Astrocyte of the spinal cord (primary cell): ENCODE data around the gene RALGPS1.

Experiments
- DNase-seq: peaks from one replicate; pipeline ENCODE4 v3.0.0; 2011; ENCODE audit warnings: low read depth, low spot score
- H3K4me3 ChIP-seq: 2 replicates; pipeline ENCODE4 v1.5.1; 2011; ENCODE audit warnings: low read depth, mild to moderate bottlenecking, low read length, moderate library complexity
- in situ Hi-C: cut with HindIII; loops from 2 replicates; pipeline ENCODE4 v1.10.0; 2017; ENCODE audit warnings: low sequenced_read_pairs
- TF ChIP-seq, protein P1 (sequence below): IDR thresholded peaks from 2 replicates; pipeline ENCODE4 v1.5.1; 2012; ENCODE audit warnings: low read depth, mild to moderate bottlenecking, low read length, inconsistent platforms

Gene RALGPS1, protein sequence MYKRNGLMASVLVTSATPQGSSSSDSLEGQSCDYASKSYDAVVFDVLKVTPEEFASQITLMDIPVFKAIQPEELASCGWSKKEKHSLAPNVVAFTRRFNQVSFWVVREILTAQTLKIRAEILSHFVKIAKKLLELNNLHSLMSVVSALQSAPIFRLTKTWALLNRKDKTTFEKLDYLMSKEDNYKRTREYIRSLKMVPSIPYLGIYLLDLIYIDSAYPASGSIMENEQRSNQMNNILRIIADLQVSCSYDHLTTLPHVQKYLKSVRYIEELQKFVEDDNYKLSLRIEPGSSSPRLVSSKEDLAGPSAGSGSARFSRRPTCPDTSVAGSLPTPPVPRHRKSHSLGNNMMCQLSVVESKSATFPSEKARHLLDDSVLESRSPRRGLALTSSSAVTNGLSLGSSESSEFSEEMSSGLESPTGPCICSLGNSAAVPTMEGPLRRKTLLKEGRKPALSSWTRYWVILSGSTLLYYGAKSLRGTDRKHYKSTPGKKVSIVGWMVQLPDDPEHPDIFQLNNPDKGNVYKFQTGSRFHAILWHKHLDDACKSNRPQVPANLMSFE

DNA sequence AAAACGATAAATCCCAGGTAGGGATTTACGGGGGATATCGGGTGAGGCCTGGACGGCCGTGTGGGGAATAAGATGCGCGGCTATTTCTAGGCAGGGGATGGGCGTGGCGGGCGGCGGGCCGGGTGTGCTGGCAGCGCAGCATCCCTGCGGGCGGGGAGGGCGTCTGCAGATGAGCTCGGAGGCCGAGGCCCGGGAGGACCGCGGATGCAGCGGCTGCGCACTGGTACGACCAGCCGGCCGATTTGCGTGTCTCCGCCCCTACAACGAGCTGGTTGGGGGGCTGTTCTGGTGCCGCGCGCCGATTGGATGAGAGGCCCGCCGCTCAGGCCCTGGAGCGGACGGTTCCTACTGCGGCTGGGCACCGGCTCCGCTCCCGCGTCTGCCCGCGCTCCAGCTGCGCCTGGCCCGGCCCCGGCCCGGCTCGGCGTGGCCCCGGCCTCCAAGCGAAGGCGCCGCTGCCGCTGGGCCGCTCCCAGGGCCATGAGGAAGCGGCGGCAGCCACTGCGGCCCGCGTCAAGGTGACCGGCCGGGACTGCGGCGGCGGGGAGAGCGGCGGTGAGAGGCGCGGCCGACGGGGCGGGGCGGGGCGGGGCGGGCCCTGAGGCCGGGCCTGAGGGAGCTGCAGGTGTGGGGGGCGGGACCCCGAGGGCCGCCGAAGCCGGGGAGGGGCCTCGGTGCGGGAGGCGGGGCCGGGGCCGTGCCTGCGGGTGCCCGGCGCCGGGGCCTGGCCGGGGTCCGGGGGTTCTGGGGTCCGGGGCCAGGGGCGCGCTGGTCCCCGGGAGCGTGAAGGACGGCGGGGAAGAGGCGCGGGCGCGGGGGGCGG, at the start of gene RALGPS1:
Gene RALGPS1 (plus strand): TSS at position 325 of the 823 bp plus-strand sequence. CDS start 47,508 bp downstream, outside the sequence.
- peak within 1 kb of the TSS; percentile 31 for H3K4me3 ChIP-seq
- peak; percentile 95 for DNase-seq
- TF ChIP-seq, protein P1, sequence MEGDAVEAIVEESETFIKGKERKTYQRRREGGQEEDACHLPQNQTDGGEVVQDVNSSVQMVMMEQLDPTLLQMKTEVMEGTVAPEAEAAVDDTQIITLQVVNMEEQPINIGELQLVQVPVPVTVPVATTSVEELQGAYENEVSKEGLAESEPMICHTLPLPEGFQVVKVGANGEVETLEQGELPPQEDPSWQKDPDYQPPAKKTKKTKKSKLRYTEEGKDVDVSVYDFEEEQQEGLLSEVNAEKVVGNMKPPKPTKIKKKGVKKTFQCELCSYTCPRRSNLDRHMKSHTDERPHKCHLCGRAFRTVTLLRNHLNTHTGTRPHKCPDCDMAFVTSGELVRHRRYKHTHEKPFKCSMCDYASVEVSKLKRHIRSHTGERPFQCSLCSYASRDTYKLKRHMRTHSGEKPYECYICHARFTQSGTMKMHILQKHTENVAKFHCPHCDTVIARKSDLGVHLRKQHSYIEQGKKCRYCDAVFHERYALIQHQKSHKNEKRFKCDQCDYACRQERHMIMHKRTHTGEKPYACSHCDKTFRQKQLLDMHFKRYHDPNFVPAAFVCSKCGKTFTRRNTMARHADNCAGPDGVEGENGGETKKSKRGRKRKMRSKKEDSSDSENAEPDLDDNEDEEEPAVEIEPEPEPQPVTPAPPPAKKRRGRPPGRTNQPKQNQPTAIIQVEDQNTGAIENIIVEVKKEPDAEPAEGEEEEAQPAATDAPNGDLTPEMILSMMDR = no peak
- in situ Hi-C loops = no loop called here

DNA sequence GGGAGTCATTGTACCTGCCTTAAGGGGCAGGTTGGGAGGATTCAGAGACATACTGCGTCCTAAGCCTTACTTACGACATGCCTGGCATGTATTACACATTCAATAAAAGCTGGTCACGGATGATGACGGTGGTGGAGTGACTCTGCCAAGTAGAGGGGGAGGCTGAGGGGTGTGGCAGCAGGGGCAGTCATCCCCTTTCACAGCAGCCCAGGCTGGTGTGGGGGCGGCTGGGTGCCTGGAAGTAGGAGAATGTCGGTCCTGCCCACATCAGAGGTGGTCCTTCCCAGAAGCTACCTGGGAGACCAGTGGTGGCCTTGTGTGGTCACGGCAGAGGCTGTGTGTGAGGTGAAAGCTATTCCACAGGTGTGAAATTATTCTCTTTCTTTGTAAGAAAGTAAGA, 45.2 kb upstream of the RALGPS1 start:
- H3K4me3 ChIP-seq = no peak overlapping the region
- DNase-seq = no peak
- in situ Hi-C loops = no loop called here
- TF ChIP-seq, protein P1 = no peak

DNA sequence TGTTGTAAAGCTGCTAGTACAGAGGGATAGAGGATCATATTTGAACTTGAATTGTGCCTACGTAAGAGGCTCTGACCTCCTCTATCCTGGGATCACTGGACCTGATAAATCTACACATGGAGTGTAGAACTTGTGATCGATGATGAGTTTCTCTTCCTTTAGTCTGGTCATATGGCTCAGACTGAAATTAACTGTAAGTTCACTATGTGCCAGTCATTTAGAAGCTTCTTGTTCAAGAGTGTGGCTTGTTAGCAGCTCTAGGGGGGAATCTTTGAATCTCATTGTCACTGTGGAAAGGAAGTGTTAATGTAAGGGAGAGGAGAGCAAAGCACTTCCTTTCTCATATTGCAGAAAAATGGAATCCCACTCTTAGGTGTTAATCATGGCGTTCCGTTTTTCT, 42.1 kb upstream of the RALGPS1 start:
- in situ Hi-C loops = no loop called here
- DNase-seq = no peak
- TF ChIP-seq, protein P1 = no peak
- no peak overlapping the region for H3K4me3 ChIP-seq

DNA sequence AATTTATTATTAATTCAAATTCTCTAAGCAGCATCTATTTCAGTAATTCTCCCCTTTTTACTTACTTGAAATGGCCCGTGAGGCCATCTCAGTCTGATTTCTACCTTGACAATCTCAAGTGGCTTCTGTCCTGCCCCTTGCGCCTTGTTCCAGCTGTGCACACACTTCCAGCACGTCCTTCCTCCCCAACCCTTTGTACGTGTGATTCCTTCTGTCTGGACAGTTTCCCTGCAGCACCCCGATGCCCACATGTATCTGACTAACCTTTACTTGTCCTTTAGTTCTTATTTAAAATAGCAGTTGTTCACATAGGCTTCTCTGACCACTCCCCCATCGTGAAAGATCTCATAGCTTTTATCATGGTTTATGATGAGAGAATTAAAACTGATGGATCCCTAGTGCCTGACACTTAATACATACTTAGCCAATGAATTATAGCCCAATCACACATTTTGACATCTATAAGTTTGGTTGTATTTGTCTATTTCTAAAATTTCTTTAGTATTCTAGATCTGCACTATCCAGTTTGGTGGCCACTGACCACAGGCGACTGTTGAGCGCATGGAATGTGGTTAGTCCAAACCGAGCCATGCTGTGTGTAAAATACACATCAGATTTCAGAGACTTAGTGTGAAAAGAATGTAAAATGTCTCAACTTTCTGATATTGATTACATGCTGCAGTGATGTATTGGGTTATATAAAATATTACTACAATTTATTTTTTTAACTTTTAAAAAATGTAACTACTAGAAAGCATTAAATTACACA, 39.9 kb upstream of the RALGPS1 start:
- TF ChIP-seq, protein P1 = no peak
- no peak overlapping the region for H3K4me3 ChIP-seq
- no peak for DNase-seq
- in situ Hi-C loops = no loop called here

DNA sequence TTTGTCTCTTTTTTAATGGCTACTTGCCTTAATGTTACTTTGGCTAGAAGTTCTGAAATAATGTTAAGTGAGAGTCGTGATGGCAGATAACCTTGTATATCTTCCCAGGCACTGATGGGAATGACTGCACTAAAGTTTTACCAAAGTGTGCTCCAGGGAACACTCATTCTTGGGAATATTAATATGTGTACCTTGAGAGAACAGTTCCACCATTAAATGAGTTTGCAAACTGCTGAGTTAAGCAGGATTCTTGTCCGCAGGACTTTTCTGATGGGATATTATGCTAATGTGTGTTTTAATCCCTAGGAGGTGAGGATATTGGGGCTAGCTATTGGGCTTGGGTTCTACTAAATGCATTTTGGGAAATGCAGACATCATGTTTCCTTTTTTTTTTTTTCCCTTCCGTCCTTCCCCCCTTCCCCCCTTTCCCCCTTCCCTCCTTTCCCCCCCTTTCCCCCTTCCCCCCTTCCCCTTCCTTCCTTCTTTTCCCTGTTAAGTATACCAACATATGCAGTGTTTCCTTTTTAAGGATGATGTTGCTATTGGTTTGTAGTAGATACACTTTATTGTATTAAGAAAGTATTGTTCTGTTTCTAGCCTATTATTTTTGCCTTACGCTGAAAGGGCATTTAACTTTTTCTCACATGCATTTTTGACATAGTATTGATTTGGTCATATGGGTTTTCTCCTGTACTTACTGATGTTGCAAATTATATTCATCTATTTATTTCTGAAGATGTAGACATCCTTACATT, 38.6 kb upstream of the RALGPS1 start:
- in situ Hi-C loops = no loop called here
- TF ChIP-seq, protein P1 = no peak
- no peak overlapping the region for H3K4me3 ChIP-seq
- no peak for DNase-seq
